Osteoblast (primary cell): ENCODE data around the gene TMEM165. TPM values are rescaled to one million over a fixed set of nuclear protein-coding genes. Genes with fewer than 3 reads are reported as not detected.
A peak's percentile ranks its signal among the peaks of the same experiment; 100 is the strongest.

ENCODE experiments used
- DNase-seq: peaks from one replicate; pipeline ENCODE4 v3.0.0; 2011; ENCODE audit warnings: low spot score, mixed read lengths; ENCODE audit not compliant: insufficient read length; ENCODE audit errors: missing footprints
- H2AFZ ChIP-seq: 2 replicates; pipeline ENCODE4 v1.6.0; 2011; ENCODE audit warnings: mild to moderate bottlenecking, low read length
- H3K27ac ChIP-seq: 2 replicates; pipeline ENCODE4 v1.5.1; 2011; ENCODE audit warnings: mild to moderate bottlenecking, low read depth, low read length, moderate library complexity
- H3K27me3 ChIP-seq: 2 replicates; pipeline ENCODE4 v1.6.0; 2012; ENCODE audit warnings: mild to moderate bottlenecking, control low read depth, inconsistent platforms, low read length, moderate library complexity; ENCODE audit not compliant: insufficient read depth
- H3K36me3 ChIP-seq: 2 replicates; pipeline ENCODE4 v1.5.1; 2011; ENCODE audit warnings: mild to moderate bottlenecking, low read length, control low read depth, moderate library complexity; ENCODE audit not compliant: insufficient read depth
- H3K4me1 ChIP-seq: 2 replicates; pipeline ENCODE4 v1.5.1; 2011; ENCODE audit warnings: mild to moderate bottlenecking, low read length, control low read depth, moderate library complexity; ENCODE audit not compliant: insufficient read depth
- H3K4me2 ChIP-seq: 2 replicates; pipeline ENCODE4 v1.6.0; 2011; ENCODE audit warnings: mild to moderate bottlenecking, low read length; ENCODE audit not compliant: insufficient read depth
- H3K4me3 ChIP-seq: fragments of 200-600 bp; sonication (generic); 3 replicates; pipeline ENCODE4 v1.5.1; 2012; ENCODE audit warnings: mild to moderate bottlenecking, low read length, inconsistent platforms; ENCODE audit not compliant: insufficient read depth
- H3K79me2 ChIP-seq: 2 replicates; pipeline ENCODE4 v1.6.0; 2012; ENCODE audit warnings: mild to moderate bottlenecking, low read length, control low read depth, inconsistent platforms; ENCODE audit not compliant: insufficient read depth
- H3K9me3 ChIP-seq: 2 replicates; pipeline ENCODE4 v1.5.1; 2011; ENCODE audit warnings: low read depth, low read length, control low read depth
- H4K20me1 ChIP-seq: 2 replicates; pipeline ENCODE4 v1.6.0; 2012; ENCODE audit warnings: mild to moderate bottlenecking, low read length, control low read depth; ENCODE audit not compliant: insufficient read depth
- CTCF ChIP-seq: IDR thresholded peaks from 2 replicates; pipeline ENCODE4 v1.5.1; 2011; ENCODE audit warnings: mild to moderate bottlenecking, low read depth, low read length, moderate library complexity; ENCODE audit errors: extremely low read depth
- total RNA-seq: library from RNA; depleted of rRNA; stranded (reverse); fragments of >200 nt; gene quantifications from 2 replicates; pipeline ENCODE4 v1.2.3, GENCODE V29; 2012

Gene TMEM165
- total RNA-seq, 1 donor: 151 TPM

DNA sequence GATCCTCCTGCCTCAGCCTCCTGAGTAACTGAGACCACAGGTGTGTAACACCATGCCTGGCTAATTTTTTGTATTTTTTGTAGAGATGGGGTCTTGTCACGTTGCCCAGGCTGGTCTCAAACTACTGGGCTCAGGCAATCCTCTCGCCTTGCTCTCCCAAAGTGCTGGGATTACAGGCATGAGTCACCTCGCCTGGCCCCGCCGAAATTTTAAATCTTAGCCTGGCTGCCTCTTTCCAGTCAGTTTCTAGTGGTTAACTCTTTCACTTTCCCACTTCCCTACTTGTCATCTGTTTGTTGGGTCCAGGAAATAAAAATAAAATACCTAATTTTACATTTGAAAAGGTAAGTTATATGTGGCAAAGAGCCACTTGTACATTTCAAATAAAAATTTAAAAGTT lies 62.4 kb downstream of the TMEM165 start:
- Histone ChIP-seq H3K9me3 (no peaks in the 10 kb centered on the region), H3K27me3 (no peaks in the 10 kb centered on the region), H3K79me2 (no peaks in the 10 kb centered on the region), H3K4me3 (no peak overlapping the region), H3K4me1 (peaks cover 10% of the 10 kb centered on the region), H3K36me3 (peaks cover 35% of the 10 kb centered on the region), H2AFZ (no peak overlapping the region), H3K4me2 (peak overlapping the region; percentile 64), H4K20me1 (no peaks in the 10 kb centered on the region), H3K27ac (peak overlapping the region; percentile 38)
- TF ChIP-seq CTCF: no peak
- DNase-seq: no peak

GRCh38 chr4:55458611-55459010 lies 62.9 kb downstream of the TMEM165 start:
- TF ChIP-seq CTCF: no peak
- Histone ChIP-seq H3K9me3 (no peaks in the 10 kb centered on the region), H3K4me3 (no peak overlapping the region), H3K36me3 (peaks cover 35% of the 10 kb centered on the region), H3K4me1 (peaks cover 10% of the 10 kb centered on the region), H2AFZ (no peak overlapping the region), H4K20me1 (no peaks in the 10 kb centered on the region), H3K27me3 (no peaks in the 10 kb centered on the region), H3K27ac (peak overlapping the region; percentile 38), H3K4me2 (peak overlapping the region; percentile 64), H3K79me2 (no peaks in the 10 kb centered on the region)
- DNase-seq: no peak

GRCh38 chr4:55466001-55466400 lies 70.2 kb downstream of the TMEM165 start:
- no peak overlapping the region for H3K27ac ChIP-seq
- no peaks in the 10 kb centered on the region for H3K9me3 ChIP-seq
- no peak overlapping the region for H3K4me2 ChIP-seq
- H4K20me1 ChIP-seq: no peaks in the 10 kb centered on the region
- H3K4me3 ChIP-seq: no peak overlapping the region
- no peaks in the 10 kb centered on the region for H3K79me2 ChIP-seq
- H2AFZ ChIP-seq: no peak overlapping the region
- H3K4me1 ChIP-seq: no peaks in the 10 kb centered on the region
- DNase-seq: no peak
- H3K36me3 ChIP-seq: peaks cover 13% of the 10 kb centered on the region
- H3K27me3 ChIP-seq: no peaks in the 10 kb centered on the region
- no peak for TF ChIP-seq CTCF

DNA sequence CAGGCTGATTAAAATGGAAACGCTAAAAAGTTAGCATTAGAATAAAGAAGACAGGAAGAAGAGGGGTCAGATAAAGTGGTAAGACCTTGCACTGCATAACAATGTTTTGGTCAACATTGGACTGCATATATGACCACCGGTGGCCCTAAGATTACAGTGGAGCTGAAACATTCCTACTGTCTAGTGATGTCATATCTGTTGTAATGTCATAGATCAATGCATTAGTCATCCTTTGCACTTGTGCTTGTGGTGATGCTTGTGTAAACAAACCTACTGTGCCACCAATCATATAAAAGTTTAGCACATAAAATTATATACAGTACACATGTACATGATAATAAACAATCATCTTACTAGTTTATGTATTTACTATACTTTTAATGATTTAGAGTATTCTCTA lies 73.0 kb downstream of the TMEM165 start:
- no peak for DNase-seq
- TF ChIP-seq CTCF: no peak

More for the DNA sequence above, 73.0 kb downstream of the TMEM165 start:
- Histone ChIP-seq H2AFZ (no peak overlapping the region), H4K20me1 (no peaks in the 10 kb centered on the region), H3K4me3 (no peak overlapping the region), H3K4me1 (no peaks in the 10 kb centered on the region), H3K9me3 (no peaks in the 10 kb centered on the region), H3K27ac (no peak overlapping the region), H3K27me3 (no peaks in the 10 kb centered on the region), H3K4me2 (no peak overlapping the region), H3K79me2 (no peaks in the 10 kb centered on the region), H3K36me3 (peaks cover 12% of the 10 kb centered on the region)
